Nucleus accumbens (tissue), 56 donors: ENCODE measurements around the gene ATG10.
"Not testable (repeated sequence)": the region's sequence is repeated elsewhere in the genome, so short reads cannot be mapped to it uniquely, and the experiment has no call there.

Experiments used
- DNase-seq, 56 donors: peaks; one replicate each; lab custom pipeline; 2025; lab: John Stamatoyannopoulos, UW

The ATG10 gene

GRCh38 chr5:82045554-82046275 is 73.9 kb downstream of the ATG10 start:
- no peak for DNase-seq

- DNase-seq, result no peak
These were observed 74.4 kb downstream of the ATG10 start for GRCh38 chr5:82046276-82046647.

- no peak for DNase-seq
These were observed 79.1 kb downstream of the ATG10 start for GRCh38 chr5:82050955-82051354.

GRCh38 chr5:82054004-82054710 is 82.3 kb downstream of the ATG10 start:
- no peak for DNase-seq

- no peak for DNase-seq
These were observed 85.2 kb downstream of the ATG10 start for GRCh38 chr5:82057051-82057450.

GRCh38 chr5:82058710-82059109 is 86.9 kb downstream of the ATG10 start:
- DNase-seq, result no peak

GRCh38 chr5:82066791-82067190 is 95.0 kb downstream of the ATG10 start:
- DNase-seq, result no peak

DNA sequence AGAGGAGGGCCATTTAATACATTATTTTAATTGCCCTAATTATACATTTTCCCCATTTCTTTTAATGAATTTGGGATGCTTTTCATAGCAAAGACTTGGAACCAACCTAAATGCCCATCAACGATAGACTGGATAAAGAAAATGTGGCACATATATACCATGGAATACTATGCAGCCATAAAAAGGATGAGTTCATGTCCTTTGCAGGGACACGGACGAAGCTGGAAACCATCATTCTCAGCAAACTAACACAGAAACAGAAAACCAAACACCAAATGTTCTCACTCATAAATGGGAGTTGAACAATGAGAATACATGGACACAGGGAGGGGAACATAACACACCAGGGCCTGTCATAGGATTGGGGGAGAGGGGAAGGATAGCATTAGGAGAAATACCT is 96.2 kb downstream of the ATG10 start:
- not testable (repeated sequence) for DNase-seq

DNA sequence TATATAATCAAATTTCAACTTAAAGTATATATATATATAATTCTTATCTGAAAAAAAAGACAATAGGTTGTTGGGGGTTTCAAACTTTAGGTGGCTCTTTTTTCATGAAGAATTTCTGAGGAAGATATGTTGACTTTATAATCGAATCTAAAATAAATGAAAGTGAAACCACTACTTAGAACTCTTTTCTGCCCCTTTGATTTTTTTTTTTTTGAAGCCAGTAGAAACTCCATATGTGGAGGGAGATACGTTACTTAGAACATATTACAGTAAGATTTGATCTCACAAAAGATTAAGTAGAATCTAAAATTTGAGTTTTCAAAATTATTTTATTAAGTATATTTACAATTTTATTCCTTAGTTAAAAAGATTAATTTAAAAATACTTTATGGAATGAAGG is 96.9 kb downstream of the ATG10 start:
- no peak for DNase-seq

DNA sequence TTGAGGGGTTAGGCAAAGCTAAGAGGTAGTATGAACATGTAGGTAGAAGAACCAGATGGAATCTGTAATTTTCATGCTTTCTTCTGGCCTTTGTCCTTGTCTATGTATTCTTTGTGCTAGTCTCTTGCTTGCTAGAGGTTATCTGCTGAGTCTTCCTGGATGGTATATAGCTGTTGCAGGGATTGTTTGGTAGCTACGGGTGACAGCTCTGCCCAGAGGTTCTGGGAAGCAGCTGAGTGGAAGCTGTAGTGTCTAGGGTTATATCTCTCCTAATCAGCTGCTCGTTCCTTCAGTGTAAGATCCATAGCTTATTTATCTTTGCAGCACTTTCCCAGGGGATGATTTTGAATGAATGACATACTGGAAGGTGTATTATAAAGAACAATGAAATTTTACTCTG is 100.3 kb downstream of the ATG10 start:
- DNase-seq, result no peak

DNA sequence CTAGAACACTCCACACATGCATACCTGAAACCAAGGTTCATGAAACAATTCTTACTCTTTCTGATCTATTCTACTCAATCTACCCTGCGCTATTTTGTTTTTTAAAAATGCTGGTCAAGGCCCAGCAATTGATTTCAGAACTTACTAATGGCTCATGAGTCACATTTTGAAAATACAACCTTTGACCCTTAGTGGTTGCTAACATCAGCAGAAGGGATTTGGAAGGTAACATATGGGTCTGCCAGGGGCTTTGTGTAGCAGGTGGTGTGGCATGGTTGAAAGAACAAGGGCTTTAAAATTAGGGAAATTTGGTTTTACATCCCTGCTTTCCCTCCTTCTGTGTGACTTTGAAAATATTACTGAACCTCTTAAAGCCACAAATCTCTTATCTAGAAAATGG is 101.4 kb downstream of the ATG10 start:
- DNase-seq, result no peak

- DNase-seq, result no peak
These were observed 103.1 kb downstream of the ATG10 start for GRCh38 chr5:82074950-82075349.

GRCh38 chr5:82077496-82077895 is 105.7 kb downstream of the ATG10 start:
- DNase-seq, result no peak

GRCh38 chr5:82091617-82092016 is 119.8 kb downstream of the ATG10 start:
- no peak for DNase-seq

GRCh38 chr5:82095536-82095935 is 123.7 kb downstream of the ATG10 start:
- no peak for DNase-seq

DNA sequence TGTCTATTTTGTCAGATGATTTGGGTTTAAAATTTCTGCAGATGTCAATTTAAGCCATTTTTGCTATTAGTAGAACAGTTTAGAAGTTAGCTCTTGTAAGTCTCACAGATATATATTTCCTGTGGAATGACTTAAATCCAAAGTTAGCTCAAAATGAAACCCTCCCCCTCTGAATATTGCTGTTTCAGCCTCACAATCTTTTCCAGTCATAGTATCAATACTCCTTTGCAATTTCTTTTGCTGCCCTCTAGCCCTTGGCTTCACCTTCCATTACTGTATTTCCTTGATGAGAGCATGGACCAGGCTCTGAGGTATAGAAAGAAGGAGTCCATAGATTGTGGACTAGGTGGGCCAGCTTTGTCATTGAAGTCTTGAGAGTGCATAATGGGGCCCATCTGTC is 124.4 kb downstream of the ATG10 start:
- no peak for DNase-seq

DNA sequence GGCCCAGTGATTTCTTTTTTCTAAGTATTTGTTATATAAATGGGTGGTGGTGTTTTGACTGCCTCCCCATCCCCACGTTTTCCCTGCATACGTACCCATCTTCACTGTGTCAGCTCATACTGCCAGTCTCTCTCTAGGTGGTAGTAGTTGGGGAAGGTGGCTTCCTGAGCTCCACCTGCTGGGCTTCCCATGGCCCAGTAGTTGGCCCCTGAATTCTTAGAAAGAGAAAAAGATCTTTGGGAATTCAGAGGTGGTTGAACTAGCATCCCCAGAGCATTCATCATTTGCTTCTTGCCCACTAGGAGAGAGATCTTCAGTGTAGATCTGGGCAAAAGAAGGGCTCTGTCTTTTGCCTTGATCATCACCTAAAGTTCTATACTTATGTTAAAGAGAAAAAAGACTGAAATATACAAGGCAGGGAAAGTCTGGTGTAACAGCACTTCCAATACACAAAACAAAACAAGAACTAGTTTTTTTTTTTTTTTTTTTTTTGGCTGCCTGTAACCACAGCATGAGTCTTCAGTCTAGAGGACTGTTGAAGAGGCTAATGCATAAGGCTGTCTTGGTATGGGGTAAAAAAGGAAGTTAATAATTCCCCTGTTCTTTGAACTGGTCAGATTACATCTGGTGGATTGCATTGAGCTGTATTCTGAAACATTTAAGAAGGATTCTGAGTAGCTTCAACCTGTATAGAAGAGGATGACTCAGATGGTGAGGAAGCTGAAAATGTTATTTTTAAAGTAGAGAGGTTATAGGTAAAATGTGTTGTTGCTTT is 128.7 kb downstream of the ATG10 start:
- DNase-seq, result no peak

- no peak for DNase-seq
These were observed 133.0 kb downstream of the ATG10 start for GRCh38 chr5:82104872-82105271.

DNA sequence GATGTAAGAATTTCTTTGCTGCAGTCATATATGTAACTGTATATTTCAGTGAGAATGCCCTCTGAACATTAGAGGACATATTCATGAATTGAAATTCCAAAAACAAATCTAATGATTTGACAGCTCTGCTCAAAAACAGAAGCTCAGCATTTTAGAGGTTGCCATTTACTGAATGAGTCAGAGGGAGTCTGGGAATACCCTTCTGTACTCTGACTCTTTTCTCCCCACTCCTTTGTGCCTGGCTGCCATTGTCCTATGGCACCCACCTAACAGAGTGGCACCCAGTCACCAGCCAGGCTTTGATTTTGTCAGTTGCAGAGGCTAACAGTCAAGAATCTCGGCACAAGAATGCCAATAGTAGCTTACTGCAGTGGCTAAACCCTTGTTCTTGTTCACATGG is 133.6 kb downstream of the ATG10 start:
- peak in 3 of 56 donors; percentile 5 to 13 (median 8) for DNase-seq

DNA sequence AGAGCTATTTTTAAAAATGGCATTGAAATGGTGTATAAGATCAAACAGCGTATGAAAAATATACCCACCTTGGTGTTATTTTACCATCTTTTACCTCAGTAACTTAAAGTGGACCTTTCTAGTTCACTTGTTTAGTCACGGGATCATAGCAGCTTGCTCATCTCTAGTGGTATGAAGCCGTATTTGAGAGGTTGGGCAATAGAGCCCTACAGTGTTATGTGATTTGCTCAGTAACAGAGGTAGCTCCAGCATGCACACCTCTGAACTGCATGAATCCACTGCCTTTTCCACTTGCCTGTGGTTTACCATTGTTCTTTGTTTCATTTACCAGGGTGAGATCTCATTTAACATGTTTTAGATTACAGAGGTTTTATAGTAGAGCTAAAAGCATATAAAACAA is 134.4 kb downstream of the ATG10 start:
- DNase-seq, result peak in 1 of 56 donors; percentile 9

- DNase-seq, result no peak
These were observed 134.9 kb downstream of the ATG10 start for GRCh38 chr5:82106756-82107155.

DNA sequence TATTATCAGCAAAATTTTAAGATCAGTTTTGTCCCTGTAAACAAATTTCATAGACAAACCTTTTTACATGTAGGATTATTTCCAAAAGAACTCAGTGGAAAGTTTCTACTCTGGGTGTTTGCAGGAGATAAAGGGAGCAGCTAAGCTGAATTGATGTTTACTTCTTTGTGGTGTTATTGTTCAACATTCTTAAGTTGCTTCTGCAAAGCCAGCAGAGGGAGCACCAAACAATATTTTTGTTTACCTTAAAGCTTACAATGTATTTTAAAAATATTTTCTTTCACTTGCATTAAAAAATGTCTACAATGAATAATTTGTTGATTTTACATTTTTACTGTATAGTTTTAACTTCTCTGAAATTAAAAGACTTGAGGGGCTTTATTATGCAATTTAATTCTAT is 135.4 kb downstream of the ATG10 start:
- no peak for DNase-seq
